Measurements from ENCODE around the gene CRACR2A.

- TF ChIP-seq CTCF (conservative IDR thresholded peaks at IDR 0.05; ENCODE audit: low read length), result no peak
- no peak for TF ChIP-seq EZH2phosphoT487 (IDR thresholded peaks at IDR 0.05; ENCODE audit: borderline replicate concordance, low read depth, low read length)
These were observed 121.7 kb downstream of the CRACR2A start for GRCh38 chr12:3631272-3631637.
